22Rv1 (cell line): ENCODE data around the gene VEPH1.

ENCODE experiments used
- H3K27ac ChIP-seq: fragments of 450-650 bp; 2 replicates; pipeline ENCODE4 v1.5.1; 2017
- CTCF ChIP-seq: fragments of 450-650 bp; IDR thresholded peaks from 2 replicates; pipeline ENCODE4 v1.5.1; 2017; ENCODE audit warnings: mild to moderate bottlenecking
- ZFX ChIP-seq: fragments of 450-650 bp; IDR thresholded peaks from 2 replicates; pipeline ENCODE4 v1.6.1; 2017; ENCODE audit warnings: antibody characterized with exemption, borderline replicate concordance

Gene VEPH1

GRCh38 chr3:157523814-157524213, 20.6 kb upstream of the VEPH1 start:
- TF ChIP-seq CTCF (no peak), ZFX (no peak)
- H3K27ac ChIP-seq = no peak overlapping the region

- H3K27ac ChIP-seq = no peak overlapping the region
- no peak for TF ChIP-seq CTCF
- no peak for TF ChIP-seq ZFX
These were observed 19.4 kb upstream of the VEPH1 start for GRCh38 chr3:157522648-157523047.

- H3K27ac ChIP-seq = no peak overlapping the region
- TF ChIP-seq ZFX = no peak
- no peak for TF ChIP-seq CTCF
These were observed 17.4 kb upstream of the VEPH1 start for GRCh38 chr3:157520485-157521150.

GRCh38 chr3:157518881-157519280, 15.7 kb upstream of the VEPH1 start:
- H3K27ac ChIP-seq = no peak overlapping the region
- TF ChIP-seq CTCF (no peak), ZFX (no peak)

- H3K27ac ChIP-seq = no peak overlapping the region
- TF ChIP-seq ZFX (no peak), CTCF (no peak)
These were observed 13.7 kb upstream of the VEPH1 start for GRCh38 chr3:157516928-157517327.

- no peak for TF ChIP-seq CTCF
- no peak for TF ChIP-seq ZFX
- H3K27ac ChIP-seq = no peak overlapping the region
These were observed 12.2 kb upstream of the VEPH1 start for GRCh38 chr3:157515398-157515797.

- TF ChIP-seq CTCF = no peak
- TF ChIP-seq ZFX = no peak
- H3K27ac ChIP-seq = no peak overlapping the region
These were observed 11.2 kb upstream of the VEPH1 start for GRCh38 chr3:157514371-157514895.
